ENCODE data around the gene GOSR2.

GOSR2 gene

GRCh38 chr17:46922804-46923635 lies at the start of gene GOSR2:
GOSR2 (plus strand) TSS chr17:46923160; CDS start chr17:46923193, 33 bp downstream.
- DNase-seq (ENCODE audit: extremely low read depth, low read depth): peak; percentile 56

GRCh38 chr17:46873941-46874645 lies 48.9 kb upstream of the GOSR2 start:
- no peak for DNase-seq (ENCODE audit: extremely low read depth, low read depth)
- no peak for TF ChIP-seq CTCF (IDR thresholded peaks at IDR 0.05; ENCODE audit: low read depth, low read length)

More at GRCh38 chr17:46922804-46923635, at the start of gene GOSR2:
- no peak for TF ChIP-seq CTCF (IDR thresholded peaks at IDR 0.05; ENCODE audit: low read depth, low read length)

GRCh38 chr17:46874906-46875305 lies 48.1 kb upstream of the GOSR2 start:
- no peak for DNase-seq (ENCODE audit: extremely low read depth, low read depth)
- TF ChIP-seq CTCF (IDR thresholded peaks at IDR 0.05; ENCODE audit: low read depth, low read length): no peak

GRCh38 chr17:46875849-46876352 lies 47.1 kb upstream of the GOSR2 start:
- no peak for DNase-seq (ENCODE audit: extremely low read depth, low read depth)
- no peak for TF ChIP-seq CTCF (IDR thresholded peaks at IDR 0.05; ENCODE audit: low read depth, low read length)

GRCh38 chr17:46876353-46876887 lies 46.5 kb upstream of the GOSR2 start:
- no peak for DNase-seq (ENCODE audit: extremely low read depth, low read depth)

GRCh38 chr17:46876926-46877325 lies 46.0 kb upstream of the GOSR2 start:
- DNase-seq (ENCODE audit: extremely low read depth, low read depth): no peak
- no peak for TF ChIP-seq CTCF (IDR thresholded peaks at IDR 0.05; ENCODE audit: low read depth, low read length)

More at GRCh38 chr17:46876353-46876887, 46.5 kb upstream of the GOSR2 start:
- TF ChIP-seq CTCF (IDR thresholded peaks at IDR 0.05; ENCODE audit: low read depth, low read length): no peak
